ENCODE measurements around the gene KRT9. TPM values are rescaled to one million over a fixed set of nuclear protein-coding genes. Genes with fewer than 3 reads are reported as not detected.

The KRT9 gene
- total and polyA plus RNA-seq, 2 experiments from 2014 or later: not detected

- Histone ChIP-seq H3K4me3 (no peak overlapping the region), H3K4me1 (ENCODE audit: low read depth) (no peaks in the 10 kb centered on the region), H3K9me3 (ENCODE audit: low read depth) (no peaks in the 10 kb centered on the region), H3K27me3 (no peaks in the 10 kb centered on the region), H3K27ac (no peak overlapping the region), H3K36me3 (no peaks in the 10 kb centered on the region)
- no peak for TF ChIP-seq CTCF (IDR thresholded peaks at IDR 0.05; ENCODE audit: low read depth, low read length)
- no peak for DNase-seq (ENCODE audit: low read depth in 1 of 2, low spot score in 1 of 2)
Observed at GRCh38 chr17:41602524-41602923, 30.7 kb upstream of the KRT9 start.

DNA sequence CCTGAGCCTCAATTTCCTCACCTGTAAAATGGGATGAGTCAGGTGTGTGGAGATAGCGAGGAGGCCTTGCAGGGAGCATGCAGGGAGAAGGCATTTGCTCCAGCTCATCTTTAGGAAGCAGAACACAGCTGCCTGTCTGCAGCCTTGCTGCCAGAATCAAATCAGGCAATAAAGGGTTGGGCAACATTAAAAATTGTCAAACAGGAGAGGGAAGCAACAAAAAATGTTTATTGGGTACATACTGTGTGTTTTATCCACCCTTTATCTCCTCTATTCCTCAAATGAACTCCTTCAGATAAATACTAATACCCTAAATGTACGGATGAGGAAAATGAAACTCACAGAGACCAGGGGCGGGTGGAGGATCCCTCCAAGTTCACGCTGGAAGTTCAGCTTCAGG, 28.5 kb upstream of the KRT9 start:
- Histone ChIP-seq H3K4me3 (no peak overlapping the region), H3K36me3 (no peaks in the 10 kb centered on the region), H3K9me3 (ENCODE audit: low read depth) (no peaks in the 10 kb centered on the region), H3K4me1 (ENCODE audit: low read depth) (no peaks in the 10 kb centered on the region), H3K27me3 (no peaks in the 10 kb centered on the region), H3K27ac (no peak overlapping the region)
- TF ChIP-seq CTCF (IDR thresholded peaks at IDR 0.05; ENCODE audit: low read depth, low read length): no peak
- no peak for DNase-seq (ENCODE audit: low read depth in 1 of 2, low spot score in 1 of 2)

DNA sequence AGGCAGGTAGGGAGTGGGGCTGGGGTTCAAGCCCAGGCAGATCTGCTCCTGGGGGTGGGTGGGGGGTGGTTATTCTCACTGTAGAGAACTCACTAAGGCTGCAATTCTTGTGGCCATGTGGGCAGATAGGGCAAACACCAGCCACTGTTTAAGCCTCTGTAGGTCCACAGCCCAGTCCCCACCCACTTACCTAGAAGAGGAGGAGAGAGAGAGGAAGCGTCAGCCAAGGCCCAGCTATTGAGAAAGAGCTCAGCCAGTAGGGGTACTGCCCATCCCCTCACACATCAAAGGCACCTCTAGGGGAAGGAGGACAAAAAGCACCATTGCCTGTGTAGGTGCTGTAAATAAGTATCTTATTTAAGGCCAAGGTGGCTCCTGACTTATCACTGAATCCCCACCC, 27.8 kb upstream of the KRT9 start:
- Histone ChIP-seq H3K4me3 (no peak overlapping the region), H3K27ac (no peak overlapping the region), H3K9me3 (ENCODE audit: low read depth) (no peaks in the 10 kb centered on the region), H3K36me3 (no peaks in the 10 kb centered on the region), H3K4me1 (ENCODE audit: low read depth) (no peaks in the 10 kb centered on the region), H3K27me3 (no peaks in the 10 kb centered on the region)
- no peak for TF ChIP-seq CTCF (IDR thresholded peaks at IDR 0.05; ENCODE audit: low read depth, low read length)
- no peak for DNase-seq (ENCODE audit: low read depth in 1 of 2, low spot score in 1 of 2)

GRCh38 chr17:41595585-41595984, 23.7 kb upstream of the KRT9 start:
- Histone ChIP-seq H3K9me3 (ENCODE audit: low read depth) (no peaks in the 10 kb centered on the region), H3K4me3 (no peak overlapping the region), H3K4me1 (ENCODE audit: low read depth) (no peaks in the 10 kb centered on the region), H3K27ac (no peak overlapping the region), H3K36me3 (no peaks in the 10 kb centered on the region), H3K27me3 (no peaks in the 10 kb centered on the region)
- no peak for TF ChIP-seq CTCF (IDR thresholded peaks at IDR 0.05; ENCODE audit: low read depth, low read length)
- DNase-seq (ENCODE audit: low read depth in 1 of 2, low spot score in 1 of 2): no peak

DNA sequence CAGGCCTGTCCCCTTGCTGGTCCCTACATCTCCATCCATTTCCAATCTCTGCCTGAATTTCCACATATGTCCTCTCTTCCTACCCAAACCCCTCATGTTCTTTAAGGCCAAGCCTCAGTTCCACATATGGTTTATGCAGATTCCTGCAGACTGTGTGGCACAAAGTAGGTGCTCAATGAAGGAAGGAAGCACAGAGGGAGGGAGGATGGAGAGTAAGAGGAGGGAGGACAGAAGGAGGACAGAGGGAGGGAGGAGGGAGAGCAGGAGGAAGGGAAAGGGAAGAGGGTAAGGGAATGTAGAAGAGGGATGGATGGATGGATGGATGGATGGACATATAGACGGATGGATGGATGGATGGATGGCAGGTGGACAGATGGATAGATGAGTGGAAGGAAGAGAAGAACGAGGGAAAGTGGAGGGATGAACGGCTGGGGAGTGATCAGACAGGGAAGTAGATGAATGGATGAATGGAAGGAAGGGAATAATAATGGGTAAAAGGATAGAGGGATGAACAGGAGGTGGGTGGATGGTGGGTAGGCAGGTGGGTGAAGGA, 22.6 kb upstream of the KRT9 start:
- Histone ChIP-seq H3K36me3 (no peaks in the 10 kb centered on the region), H3K4me3 (no peak overlapping the region), H3K4me1 (ENCODE audit: low read depth) (no peaks in the 10 kb centered on the region), H3K27ac (no peak overlapping the region), H3K9me3 (ENCODE audit: low read depth) (no peaks in the 10 kb centered on the region), H3K27me3 (no peaks in the 10 kb centered on the region)
- DNase-seq (ENCODE audit: low read depth in 1 of 2, low spot score in 1 of 2): no peak
- no peak for TF ChIP-seq CTCF (IDR thresholded peaks at IDR 0.05; ENCODE audit: low read depth, low read length)

Measured in cardiac muscle cell (in vitro differentiated cells and primary cell).